GM20000 (cell line): Measurements from ENCODE around the gene OR2T3.
"Not testable (repeated sequence)": the region's sequence is repeated elsewhere in the genome, so short reads cannot be mapped to it uniquely, and the experiment has no call there.

Experiments
- DNase-seq: peaks from one replicate; pipeline ENCODE4 v3.0.0; 2012; ENCODE audit warnings: low spot score

OR2T3 gene, protein sequence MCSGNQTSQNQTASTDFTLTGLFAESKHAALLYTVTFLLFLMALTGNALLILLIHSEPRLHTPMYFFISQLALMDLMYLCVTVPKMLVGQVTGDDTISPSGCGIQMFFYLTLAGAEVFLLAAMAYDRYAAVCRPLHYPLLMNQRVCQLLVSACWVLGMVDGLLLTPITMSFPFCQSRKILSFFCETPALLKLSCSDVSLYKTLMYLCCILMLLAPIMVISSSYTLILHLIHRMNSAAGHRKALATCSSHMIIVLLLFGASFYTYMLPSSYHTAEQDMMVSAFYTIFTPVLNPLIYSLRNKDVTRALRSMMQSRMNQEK

DNA sequence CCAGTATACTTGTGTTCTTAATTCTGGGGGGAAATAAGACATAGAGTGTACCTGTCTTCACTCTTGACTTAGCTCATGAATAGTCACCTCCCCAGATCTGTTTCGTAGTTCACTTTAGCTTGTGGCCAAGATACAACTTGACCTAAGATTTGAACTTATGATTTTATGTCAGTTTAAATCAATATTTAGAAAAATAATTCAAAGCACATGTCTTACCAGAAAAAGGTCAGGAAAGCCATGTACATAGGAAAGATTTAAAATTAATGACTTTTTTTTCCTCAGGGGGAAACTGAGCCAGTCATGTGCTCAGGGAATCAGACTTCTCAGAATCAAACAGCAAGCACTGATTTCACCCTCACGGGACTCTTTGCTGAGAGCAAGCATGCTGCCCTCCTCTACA, at the start of gene OR2T3:
Gene OR2T3, plus strand, starts transcription at position 301 of the 400 bp plus-strand sequence. Its CDS starts 0 bp downstream, at position 301.
- DNase-seq = not testable (repeated sequence)

DNA sequence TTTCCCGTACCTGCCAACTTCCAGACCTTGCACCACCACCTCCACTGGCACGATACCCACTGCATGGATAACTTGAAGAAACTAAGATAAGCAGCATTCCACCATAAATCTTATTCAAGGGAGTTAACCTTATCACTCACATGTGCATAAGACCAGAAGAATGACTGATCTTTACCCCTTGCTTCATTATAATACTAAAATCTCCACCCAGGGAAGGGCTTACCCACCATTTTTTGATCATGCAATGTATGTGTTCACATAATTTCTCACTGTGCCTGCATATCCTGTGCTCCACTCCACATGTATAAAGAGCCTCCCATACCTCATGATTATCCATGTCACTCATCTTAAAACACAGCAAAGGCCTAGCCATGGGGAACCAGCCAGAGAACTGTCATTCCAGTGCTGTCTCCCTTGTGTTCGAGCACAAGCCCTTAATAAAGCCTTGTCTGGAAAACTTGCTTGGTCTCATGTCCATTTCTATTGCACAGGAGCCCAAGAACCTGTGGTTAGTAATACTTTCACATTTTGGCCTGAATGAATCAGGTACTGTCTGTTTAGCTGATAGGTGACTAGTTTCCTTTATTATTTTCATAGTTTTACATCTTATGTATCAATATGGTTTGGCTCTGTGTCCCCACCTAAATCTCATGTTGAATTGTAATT, 45.5 kb upstream of the OR2T3 start:
- DNase-seq = not testable (repeated sequence)

DNA sequence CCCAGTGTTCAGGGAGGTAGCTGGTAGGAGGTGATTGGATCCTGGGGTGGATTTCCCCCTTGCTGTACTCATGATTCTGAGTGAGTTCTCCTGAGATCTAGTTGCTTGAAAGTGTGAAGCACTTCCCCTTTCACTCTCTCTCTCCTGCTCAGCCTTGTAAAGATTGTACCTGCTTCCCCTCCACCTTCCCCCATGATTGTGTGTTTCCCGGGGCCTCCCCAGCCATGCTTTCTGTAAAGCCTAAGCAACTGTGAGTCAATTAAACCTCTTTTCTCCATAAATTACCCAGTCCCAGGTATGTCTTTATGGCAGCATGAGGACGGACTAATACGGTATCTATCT, 45.0 kb upstream of the OR2T3 start:
- DNase-seq = not testable (repeated sequence)

DNA sequence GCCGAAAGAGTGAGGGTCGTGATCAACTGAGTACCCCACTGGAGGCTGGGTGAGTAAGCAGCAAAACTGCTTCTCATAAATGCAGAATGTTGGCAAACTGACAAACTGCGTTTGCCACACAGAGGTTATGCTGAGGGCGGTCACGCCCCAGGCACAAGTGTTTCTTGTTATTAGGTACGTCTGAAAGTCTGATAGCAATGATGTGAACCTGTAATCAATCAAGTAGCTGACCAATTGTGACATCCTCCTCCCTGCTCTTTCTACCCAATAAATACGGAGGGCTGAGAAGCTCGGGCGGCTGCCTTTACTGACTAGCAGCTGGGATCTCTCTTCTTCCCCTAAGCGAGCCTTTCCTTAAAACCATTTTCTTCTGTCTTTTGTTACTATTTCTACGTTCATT, 41.5 kb upstream of the OR2T3 start:
- not testable (repeated sequence) for DNase-seq

DNA sequence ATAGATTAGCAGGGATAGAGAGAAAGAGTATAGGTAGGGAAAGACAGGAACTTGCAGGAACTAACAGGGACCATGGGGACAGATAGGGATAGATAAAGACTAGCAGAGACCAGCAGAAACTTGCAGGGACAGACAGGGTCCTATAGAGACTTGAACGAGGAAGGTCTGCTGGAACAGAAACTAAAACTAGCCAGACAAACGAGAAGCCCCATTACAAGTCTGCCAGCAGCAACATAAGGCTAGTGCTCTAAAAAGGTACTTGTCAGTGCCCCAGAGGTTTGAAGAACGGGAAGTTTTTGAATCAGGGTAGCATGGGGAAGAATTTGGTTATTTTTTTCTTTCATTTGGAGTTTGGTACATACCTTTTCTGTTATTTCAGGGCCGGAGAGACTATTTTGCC, 41.0 kb upstream of the OR2T3 start:
- DNase-seq = not testable (repeated sequence)

DNA sequence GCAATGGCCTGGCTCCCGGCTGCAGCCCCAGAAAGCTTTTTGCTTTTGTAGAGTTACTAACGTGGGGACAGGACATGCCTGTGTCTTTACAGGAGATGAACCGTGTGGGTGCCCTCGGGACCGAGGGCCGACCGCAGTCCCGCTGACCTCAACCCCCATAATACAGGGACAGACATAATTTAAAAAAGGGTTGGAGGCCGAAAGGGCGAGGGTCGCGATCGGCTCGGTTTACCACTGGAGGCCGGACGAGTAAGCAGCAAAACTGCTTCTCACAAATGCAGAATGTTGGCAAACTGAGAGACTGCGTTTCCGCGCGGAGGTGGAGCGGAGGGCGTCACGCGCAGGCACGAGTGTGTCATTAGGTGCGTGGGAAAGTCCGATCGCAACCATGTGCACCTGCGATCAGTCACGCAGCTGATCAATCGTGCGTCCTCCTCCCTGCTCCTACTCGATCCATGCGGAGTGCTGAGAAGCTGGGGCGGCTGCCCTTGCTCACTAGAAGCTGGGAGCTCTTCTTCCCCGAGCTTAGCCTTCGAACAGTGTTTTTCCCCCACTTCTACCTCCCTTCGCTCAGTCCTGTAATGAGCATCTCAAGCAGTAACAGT, 39.2 kb upstream of the OR2T3 start:
- not testable (repeated sequence) for DNase-seq

DNA sequence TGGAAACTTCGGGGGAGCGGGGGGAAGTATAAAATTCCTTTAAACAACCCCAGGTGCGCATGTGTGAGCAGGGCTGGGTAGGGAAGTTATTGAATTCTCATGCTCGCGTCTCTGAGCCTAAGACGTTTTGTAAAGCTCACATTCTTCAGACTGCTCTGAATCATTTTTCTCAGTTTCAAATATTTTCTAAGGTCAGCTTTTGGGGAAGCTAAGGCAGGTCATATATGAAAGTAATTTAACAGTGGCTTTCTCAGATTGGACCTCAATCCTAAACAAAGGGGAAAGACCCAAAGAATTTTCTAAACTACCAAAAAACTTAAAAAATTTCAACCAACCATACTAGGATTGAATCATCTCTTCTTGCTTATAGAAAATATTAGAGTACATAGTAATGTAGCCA, 38.2 kb upstream of the OR2T3 start:
- DNase-seq = not testable (repeated sequence)

DNA sequence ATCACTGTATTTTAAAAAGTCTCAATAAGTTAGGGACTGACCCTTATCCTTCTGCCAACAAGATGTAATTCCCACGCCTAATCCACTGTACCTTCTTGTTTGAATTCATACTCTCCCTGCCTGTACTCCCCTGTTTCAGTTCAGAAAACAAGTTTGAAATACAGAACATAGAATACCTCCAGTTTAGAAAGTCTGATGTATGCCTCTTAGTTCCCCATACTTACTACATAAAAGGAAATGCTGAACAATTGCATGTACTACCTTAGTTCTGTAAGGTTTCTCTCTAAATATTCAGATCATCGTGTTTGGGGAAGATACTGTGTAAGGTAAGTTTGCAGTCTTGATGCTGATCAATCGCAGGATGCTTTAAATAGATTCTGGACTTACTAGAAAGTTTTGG, 36.8 kb upstream of the OR2T3 start:
- DNase-seq = not testable (repeated sequence)

DNA sequence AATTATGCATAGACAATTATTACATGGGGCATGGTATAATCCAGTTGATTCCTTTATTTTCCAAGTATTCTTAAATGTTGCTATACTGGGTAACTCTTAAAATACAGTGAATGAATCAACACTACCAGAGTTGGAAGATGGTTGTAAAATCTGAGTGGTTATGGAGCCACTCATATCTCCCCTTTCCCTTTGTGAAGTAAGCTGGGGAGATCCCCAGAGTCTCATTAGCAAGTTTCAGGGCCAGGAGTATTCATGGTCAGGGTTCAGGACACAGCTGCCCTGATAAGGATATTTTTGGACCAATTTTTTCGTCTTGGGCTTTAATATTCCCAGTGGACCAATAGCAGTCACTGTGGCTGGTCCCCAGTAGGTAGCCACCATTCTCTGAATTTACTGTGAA, 34.5 kb upstream of the OR2T3 start:
- DNase-seq = not testable (repeated sequence)

DNA sequence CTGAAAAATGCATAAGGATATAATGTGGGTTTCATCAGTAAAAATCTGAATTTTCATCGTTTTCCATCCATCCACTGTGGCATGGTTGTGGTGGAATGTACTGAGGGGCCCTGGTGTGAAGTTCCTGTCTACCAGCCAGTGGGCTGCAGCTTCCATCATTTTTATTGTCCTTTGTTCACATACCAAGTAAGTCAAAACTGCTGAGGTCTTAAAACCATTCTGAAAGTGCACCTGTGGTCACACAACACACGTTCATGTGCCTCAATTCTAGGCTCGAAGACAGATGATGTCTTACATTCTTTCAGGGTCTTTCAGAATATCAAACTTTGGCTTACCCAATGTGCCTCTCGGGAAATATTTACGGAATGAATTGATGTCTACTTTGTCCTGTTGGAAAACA, 33.9 kb upstream of the OR2T3 start:
- DNase-seq = not testable (repeated sequence)

DNA sequence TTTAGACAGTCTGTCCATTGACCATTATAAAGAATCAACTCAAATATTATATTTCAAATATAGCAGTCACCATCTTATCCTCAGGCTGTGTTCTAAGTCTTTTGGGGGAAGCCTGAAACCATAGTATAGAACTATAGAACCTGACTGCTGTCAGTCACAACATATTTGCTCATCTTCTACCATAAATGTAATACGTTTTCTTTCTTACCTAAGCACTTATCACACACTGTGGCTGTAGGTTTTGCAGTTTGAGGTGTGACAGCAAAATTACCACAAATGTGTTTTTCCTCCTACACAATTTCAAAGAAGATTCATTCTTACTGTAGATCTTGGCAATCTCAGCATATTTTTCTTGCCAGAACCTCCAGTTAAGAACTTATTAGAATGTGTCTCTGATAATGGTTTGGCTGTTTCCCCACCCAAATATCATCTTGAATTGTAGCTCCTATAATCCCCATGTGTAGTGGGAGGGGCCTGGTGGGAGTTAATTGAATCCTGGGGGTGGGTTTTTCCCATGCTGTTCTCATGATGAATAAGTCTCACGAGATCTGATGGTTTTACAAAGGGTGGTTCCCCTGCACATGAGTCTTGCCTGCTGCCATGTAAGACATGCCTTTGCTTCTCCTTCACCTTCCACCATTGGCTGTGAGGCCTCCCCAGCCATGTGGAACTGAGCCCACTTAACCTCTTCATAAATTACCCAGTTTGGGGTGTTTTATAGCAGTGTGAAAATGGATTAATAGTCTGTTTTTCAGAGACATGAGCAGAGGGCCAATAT, 30.5 kb upstream of the OR2T3 start:
- DNase-seq = not testable (repeated sequence)

DNA sequence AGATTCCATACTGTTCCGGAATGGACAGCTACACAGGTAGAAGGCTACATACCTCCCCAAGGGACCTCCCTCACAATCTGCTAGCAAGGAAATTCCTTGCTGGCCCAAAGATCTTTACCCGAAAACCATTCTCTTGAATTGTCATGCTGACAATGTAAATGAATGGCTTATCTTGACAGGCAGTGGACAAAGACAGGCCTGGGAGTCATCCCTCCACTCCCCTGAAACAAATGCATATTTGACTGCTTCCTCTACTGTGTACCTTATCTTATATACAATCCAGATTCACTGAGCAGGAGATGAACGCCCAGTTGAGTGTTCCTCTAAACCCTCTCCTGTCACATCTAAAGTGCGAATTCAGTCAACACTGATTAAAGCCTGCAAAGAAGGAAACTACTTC, 28.5 kb upstream of the OR2T3 start:
- not testable (repeated sequence) for DNase-seq

DNA sequence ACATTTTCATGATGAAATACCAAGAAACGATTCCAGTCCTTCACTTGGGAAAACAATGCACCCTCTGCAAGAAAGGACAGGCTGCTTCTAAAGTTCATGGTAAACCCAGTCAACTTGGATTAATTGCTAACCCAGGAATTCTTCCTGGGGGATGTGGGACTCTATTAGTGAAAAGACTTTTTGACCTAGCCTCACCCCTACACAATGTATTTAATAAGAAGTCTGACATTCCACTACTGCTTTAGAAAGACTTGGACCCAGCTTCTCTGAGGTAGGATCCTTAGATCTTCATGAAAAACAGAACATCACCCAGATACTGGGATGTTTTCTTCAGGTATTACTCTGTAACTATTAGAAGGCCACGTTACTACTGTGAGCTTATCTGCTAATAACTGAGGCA, 27.8 kb upstream of the OR2T3 start, which contains the start of gene OR2T2:
Gene OR2T2, plus strand, starts transcription at position 239 of the 400 bp plus-strand sequence. CDS start 7,161 bp downstream, outside the sequence.
- not testable (repeated sequence) for DNase-seq

DNA sequence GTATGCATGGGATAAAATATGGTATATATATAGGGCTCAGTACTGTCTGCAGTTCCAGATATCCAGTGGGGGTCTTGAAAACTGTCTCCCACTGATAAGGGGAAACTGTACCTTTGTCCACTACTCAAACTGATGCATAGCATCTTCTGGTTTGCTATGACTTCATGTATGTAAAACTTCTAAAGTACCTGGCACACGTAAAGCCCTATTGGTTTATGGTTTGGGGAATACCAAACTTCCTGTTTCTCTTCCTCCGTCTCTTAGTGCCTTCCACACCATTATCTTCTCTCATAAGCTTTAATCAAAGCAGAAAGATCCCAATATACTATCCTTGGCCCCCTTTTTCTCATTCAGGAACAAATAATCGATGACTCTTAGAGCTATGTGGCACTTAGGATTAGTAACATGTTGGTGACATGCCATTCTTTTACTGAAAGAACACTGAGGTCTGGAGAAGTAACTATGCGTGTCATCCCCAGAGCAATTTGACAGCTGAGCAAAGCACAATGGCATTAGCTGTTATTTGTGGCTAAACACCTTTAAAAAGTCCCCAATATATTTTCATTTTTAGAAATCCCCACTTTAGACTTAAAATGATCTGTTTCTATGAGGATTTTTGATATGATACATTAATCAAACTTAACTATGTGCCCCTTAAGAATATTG, 24.6 kb upstream of the OR2T3 start:
- DNase-seq = not testable (repeated sequence)

DNA sequence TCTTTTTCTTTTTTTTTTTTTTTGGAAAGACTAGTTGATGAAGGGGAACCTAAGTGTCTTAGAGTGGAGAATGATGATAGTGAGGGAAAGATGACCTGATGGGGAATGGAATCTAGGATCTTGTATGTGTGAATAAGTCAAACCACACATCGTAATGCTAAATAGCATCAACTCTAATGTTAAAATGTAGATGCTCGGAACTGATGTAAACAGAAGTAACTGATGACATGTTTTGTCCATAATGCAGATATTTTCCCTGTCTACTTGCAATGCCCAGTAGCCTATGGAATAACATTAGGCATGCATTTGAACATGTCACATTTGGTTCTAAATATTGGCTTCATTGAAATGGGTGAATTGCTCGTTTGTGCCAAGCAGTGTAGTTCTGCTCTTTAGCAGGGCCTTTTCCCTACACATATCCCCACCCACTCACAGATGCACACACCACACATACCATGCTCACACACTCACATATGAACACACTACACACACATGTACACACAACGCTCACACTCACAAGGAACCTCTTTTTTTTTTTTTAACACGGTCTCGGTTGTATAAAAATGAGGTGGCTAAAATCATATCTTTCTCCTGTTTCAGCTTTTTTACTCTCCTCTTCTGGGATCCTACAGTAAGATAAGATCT, 23.2 kb upstream of the OR2T3 start:
- not testable (repeated sequence) for DNase-seq

DNA sequence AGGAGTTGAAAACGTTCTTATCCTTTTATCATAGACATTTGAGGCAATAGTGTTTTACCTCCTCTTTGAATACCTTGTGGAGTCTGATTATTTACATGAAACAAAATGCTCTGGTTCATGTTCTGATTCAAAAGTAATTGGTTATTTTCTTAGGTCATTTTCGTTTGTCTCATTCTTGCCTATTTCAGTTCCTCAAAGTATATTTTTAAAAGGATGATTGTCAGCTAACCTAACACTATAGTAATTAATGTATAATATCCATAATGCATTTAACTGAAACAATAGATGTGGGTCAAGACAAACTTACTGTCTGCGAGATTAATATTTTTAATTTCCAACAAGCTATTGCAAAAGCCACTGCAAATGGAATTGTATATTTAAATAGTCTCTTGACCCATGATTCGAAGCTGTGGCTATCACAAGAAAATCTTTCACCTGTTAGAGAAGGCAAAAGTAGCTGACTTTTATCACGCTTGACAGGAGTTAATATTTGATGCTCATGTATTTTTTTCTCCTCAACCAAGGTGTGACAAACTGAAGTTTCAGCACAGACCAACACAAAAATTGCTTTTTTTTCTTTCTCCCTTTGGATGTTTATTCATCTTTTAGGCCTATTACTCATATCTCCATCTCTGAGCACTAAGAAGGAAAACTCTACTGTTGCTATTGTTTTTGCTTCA, 22.5 kb upstream of the OR2T3 start:
- DNase-seq = not testable (repeated sequence)

DNA sequence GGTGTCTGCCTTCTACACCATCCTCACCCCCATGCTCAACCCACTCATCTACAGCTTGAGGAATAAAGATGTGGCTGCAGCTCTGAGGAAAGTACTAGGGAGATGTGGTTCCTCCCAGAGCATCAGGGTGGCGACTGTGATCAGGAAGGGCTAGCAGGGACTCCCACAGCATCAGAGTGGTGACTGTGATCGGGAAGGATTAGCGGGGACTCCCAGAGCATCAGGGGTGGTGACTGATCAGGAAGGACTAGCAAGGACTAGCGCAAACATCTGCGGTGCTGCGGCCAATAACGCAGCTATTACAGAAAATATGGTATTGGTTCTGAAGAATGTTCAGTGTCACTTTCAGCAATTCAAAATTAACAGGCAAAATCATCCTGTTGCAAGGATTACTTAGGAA, 19.5 kb upstream of the OR2T3 start:
- not testable (repeated sequence) for DNase-seq

DNA sequence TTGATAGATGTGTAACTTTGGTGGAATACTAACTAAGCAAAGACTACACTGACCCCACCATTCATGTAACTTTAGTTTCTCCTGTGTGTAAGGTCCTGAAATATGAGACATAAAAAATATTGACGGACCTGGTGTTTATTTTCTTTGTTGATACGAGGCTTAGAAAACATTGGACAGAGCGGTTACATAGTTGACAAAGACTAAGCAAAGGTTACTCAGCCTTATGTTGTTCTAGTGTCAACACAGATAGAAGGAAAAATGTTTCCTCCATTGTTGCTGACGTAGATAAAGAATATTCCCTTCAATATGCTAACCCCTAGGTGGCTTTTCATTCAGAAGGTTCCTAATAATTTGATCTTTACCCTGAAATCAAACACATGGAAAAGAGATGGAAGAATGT, 18.1 kb upstream of the OR2T3 start:
- DNase-seq = not testable (repeated sequence)

DNA sequence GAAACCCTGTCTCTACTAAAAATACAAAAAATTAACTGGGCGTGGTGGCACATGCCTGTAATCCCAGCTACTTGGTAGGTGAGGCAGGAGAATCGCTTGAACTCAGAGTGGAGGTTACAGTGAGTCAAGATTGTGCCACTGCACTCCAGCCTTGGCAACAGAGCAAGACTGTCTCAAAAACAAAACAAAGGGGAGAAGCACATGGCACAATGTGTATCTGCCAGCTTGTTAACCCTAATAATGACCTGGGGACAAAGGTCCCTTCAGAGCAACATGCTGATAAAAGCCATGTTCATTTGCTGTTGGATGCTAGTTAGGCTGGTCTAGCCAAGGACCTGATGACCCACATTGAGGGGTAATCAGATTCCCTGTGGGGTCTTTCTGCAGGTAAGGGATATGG, 16.5 kb upstream of the OR2T3 start:
- not testable (repeated sequence) for DNase-seq

DNA sequence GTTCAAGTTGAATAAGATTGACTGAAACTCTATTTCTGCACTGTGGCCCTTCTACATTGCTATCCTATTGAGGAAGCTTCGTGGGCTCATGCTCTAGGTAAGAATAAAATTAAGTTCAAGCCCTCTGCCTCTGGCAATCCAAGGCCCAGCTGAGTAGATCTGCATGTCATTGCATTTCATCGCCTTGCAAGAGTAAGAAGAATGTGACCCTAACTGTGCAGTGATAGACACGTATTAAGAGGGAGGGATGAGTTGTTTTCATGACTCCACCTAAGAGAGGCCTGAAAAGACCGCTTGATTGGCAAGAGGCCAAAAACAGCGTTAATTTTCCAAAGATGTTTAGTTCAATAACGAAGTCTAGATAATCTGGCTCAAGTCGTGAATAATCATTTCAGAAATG, 14.0 kb upstream of the OR2T3 start:
- not testable (repeated sequence) for DNase-seq
